HepG2 (cell line): ENCODE measurements around the gene IFT22. TPM values are rescaled to one million over a fixed set of nuclear protein-coding genes. Genes with fewer than 3 reads are reported as not detected.
A peak's percentile ranks its signal among the peaks of the same experiment; 100 is the strongest.

Source experiments
- ARID5B ChIP-seq: IDR thresholded peaks from 2 replicates; pipeline ENCODE4 v1.4.0; 2020; ENCODE audit warnings: mild to moderate bottlenecking, missing genetic modification reagents
- ARNT2 ChIP-seq: sonication (generic); formaldehyde crosslinking; IDR thresholded peaks from 2 replicates; pipeline ENCODE4 v1.8.0; 2022; ENCODE audit warnings: mild to moderate bottlenecking, low read depth, missing genetic modification reagents, moderate library complexity
- GFI1 ChIP-seq: sonication (generic); formaldehyde crosslinking; IDR thresholded peaks from 2 replicates; pipeline ENCODE4 v1.5.0; 2020; ENCODE audit warnings: missing genetic modification reagents, mild to moderate bottlenecking, borderline replicate concordance
- HDAC2 ChIP-seq: sonication (generic); formaldehyde crosslinking; IDR thresholded peaks from 2 replicates; pipeline ENCODE4 v1.4.0; 2020; ENCODE audit warnings: missing genetic modification reagents
- HIC2 ChIP-seq: sonication (generic); formaldehyde crosslinking; IDR thresholded peaks from 2 replicates; pipeline ENCODE4 v1.9.0; 2022; ENCODE audit warnings: low read depth, missing genetic modification reagents
- KDM5B ChIP-seq: sonication (generic); formaldehyde crosslinking; IDR thresholded peaks from 2 replicates; pipeline ENCODE4 v1.4.0; 2020; ENCODE audit warnings: missing genetic modification reagents, mild to moderate bottlenecking, borderline replicate concordance
- KLF16 ChIP-seq, 2 experiments: sonication (generic) in 1 of 2; formaldehyde crosslinking in 1 of 2; IDR thresholded peaks; 2 replicates each; pipeline versions ENCODE4 v1.6.1 to v1.8.0; 2016 to 2023; ENCODE audit warnings: missing genetic modification reagents in 2 of 2, missing compliant biosample characterization in 1 of 2
- MYPOP ChIP-seq: sonication (generic); formaldehyde crosslinking; IDR thresholded peaks from 2 replicates; pipeline ENCODE4 v1.8.1; 2023; ENCODE audit warnings: mild to moderate bottlenecking, moderate library complexity, missing genetic modification reagents
- POLR2G ChIP-seq: fragments of 200-400 bp; formaldehyde crosslinking; IDR thresholded peaks from 2 replicates; pipeline ENCODE4 v1.6.1; 2018; ENCODE audit warnings: mild to moderate bottlenecking, low read depth, low read length, moderate library complexity
- SSRP1 ChIP-seq: IDR thresholded peaks from 2 replicates; pipeline ENCODE4 v1.6.1; 2016; ENCODE audit warnings: control low read depth
- polyA plus RNA-seq, 8 experiments: library from polyadenylated mRNA; depleted of rRNA in 3 of 8; stranded (reverse) in 7 of 8; unstranded in 1 of 8; fragments of >200 nt; fragmentation: Illumina TruSeq in 4 of 8; extraction: Trizol in 4 of 8; gene quantifications; 2 replicates each; pipeline versions ENCODE4 v1.2.1 to v1.2.3, GENCODE V29; 2011 to 2016; ENCODE audit warnings: low read depth in 4 of 8, missing spikeins in 1 of 8, mixed read lengths in 1 of 8; ENCODE audit not compliant: insufficient read depth in 1 of 8
- total RNA-seq, 5 experiments: library from RNA; depleted of rRNA; stranded (reverse); fragments of >200 nt; fragmentation: Illumina TruSeq; extraction: Trizol; gene quantifications; 2 replicates each; pipeline ENCODE4 v1.2.3, GENCODE V29; 2016; ENCODE audit warnings: low read depth in 1 of 5
- TF ChIP-seq, protein P1 (sequence below): sonication (generic); formaldehyde crosslinking; IDR thresholded peaks from 2 replicates; pipeline ENCODE4 v1.8.0; 2022; ENCODE audit warnings: missing genetic modification reagents, mild to moderate bottlenecking, inconsistent platforms, borderline replicate concordance
- TF ChIP-seq, protein P2 (sequence below): sonication (generic); formaldehyde crosslinking; IDR thresholded peaks from 2 replicates; pipeline ENCODE4 v1.4.0; 2020; ENCODE audit warnings: mild to moderate bottlenecking, low read depth, missing genetic modification reagents
- TF ChIP-seq, protein P3 (sequence below): sonication (generic); formaldehyde crosslinking; IDR thresholded peaks from 2 replicates; pipeline ENCODE4 v1.8.0; 2022; ENCODE audit warnings: mild to moderate bottlenecking, missing genetic modification reagents; ENCODE audit not compliant: insufficient replicate concordance
- TF ChIP-seq, protein P4 (sequence below): sonication (generic); formaldehyde crosslinking; conservative IDR thresholded peaks from 2 replicates; pipeline ENCODE4 v1.8.0; 2022; ENCODE audit warnings: mild to moderate bottlenecking, moderate library complexity, missing genetic modification reagents

IFT22 gene
- total and polyA plus RNA-seq, 2 of the 13 experiments (the other 11 are each of a cell fraction or from before 2014, with no cell fraction given): 8.9 to 14.5 TPM

DNA sequence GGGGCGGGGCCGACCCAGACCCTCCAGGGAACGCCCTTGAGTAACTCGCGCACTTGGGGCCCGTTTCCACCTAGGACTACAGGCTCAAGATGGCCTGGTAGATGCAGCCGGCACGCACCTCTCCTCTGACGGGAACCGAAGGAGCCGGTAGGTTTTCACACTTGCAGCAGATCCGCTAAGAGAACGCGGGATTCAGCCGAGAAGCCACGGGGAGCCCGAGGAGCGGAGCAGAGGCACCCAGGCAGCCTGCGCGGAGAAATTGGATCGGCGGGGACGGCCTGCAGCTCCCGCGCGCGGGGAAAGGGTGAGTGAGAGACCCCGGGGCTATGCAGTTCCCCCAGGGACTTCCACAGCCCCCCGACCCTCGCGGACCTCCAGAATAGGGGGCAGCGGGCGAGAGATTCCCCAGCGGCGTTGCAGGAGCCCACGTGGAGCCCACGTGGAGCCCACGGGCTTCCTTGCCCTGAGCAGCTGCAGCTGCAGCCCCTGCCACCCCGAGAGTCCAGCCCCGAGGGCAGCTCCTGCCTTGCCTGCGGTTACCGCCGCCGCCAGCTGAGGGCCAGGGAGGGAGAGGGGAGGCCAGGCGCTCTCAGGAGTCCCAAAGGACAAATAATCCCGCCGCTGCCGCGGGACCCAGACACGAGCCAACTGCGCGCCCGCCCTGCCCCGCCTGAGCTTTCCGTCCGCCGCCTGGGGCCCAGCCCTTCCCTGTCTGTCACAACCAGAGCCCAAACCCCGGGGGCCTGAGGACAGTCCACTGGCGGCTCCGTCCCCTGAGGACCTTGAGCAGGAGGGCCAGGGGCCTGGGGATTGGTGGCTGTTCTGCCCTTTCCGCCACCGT lies 13.1 kb downstream of the IFT22 start (continued):
- TF ChIP-seq, protein P1, sequence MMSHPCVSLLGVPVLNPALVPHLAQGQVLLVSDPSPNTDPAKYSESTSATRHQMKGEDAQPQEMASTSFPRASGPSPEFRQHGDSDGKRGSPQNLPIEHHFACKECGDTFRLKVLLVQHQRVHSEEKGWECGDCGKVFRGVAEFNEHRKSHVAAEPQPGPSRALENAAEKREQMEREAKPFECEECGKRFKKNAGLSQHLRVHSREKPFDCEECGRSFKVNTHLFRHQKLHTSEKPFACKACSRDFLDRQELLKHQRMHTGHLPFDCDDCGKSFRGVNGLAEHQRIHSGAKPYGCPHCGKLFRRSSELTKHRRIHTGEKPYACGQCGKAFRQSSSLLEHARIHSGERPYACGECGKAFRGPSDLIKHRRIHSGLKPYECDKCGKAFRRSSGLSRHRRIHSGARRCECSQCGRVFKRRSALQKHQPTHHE (CRISPR knock-in tag): 0 out of 2 replicates have a peak, but pooled peaks have one; percentile 62
- TF ChIP-seq ARNT2 (CRISPR knock-in tag) (peak; percentile 78), POLR2G (peak; percentile 85), SSRP1 (CRISPR knock-in tag) (no peak), MYPOP (CRISPR knock-in tag) (peak; percentile 30; the same call in 1 of the 2 replicates), KDM5B (CRISPR knock-in tag) (peak; percentile 85), GFI1 (peak; percentile 32; the same call in 1 of the 2 replicates), HIC2 (CRISPR knock-in tag) (no peak), KLF16 (CRISPR knock-in tag; IDR thresholded peaks at IDR 0.05) (peak in 1 of 2 experiments; percentile 52; a peak in 1 of 4 replicates), ARID5B (CRISPR knock-in tag) (peak; percentile 42; the same call in 1 of the 2 replicates), HDAC2 (CRISPR knock-in tag) (peak; percentile 30; the same call in 1 of the 2 replicates)
- TF ChIP-seq, protein P2, sequence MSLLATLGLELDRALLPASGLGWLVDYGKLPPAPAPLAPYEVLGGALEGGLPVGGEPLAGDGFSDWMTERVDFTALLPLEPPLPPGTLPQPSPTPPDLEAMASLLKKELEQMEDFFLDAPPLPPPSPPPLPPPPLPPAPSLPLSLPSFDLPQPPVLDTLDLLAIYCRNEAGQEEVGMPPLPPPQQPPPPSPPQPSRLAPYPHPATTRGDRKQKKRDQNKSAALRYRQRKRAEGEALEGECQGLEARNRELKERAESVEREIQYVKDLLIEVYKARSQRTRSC (CRISPR knock-in tag): no peak
- TF ChIP-seq, protein P3, sequence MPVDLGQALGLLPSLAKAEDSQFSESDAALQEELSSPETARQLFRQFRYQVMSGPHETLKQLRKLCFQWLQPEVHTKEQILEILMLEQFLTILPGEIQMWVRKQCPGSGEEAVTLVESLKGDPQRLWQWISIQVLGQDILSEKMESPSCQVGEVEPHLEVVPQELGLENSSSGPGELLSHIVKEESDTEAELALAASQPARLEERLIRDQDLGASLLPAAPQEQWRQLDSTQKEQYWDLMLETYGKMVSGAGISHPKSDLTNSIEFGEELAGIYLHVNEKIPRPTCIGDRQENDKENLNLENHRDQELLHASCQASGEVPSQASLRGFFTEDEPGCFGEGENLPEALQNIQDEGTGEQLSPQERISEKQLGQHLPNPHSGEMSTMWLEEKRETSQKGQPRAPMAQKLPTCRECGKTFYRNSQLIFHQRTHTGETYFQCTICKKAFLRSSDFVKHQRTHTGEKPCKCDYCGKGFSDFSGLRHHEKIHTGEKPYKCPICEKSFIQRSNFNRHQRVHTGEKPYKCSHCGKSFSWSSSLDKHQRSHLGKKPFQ (CRISPR knock-in tag): peak; percentile 67
- TF ChIP-seq, protein P4, sequence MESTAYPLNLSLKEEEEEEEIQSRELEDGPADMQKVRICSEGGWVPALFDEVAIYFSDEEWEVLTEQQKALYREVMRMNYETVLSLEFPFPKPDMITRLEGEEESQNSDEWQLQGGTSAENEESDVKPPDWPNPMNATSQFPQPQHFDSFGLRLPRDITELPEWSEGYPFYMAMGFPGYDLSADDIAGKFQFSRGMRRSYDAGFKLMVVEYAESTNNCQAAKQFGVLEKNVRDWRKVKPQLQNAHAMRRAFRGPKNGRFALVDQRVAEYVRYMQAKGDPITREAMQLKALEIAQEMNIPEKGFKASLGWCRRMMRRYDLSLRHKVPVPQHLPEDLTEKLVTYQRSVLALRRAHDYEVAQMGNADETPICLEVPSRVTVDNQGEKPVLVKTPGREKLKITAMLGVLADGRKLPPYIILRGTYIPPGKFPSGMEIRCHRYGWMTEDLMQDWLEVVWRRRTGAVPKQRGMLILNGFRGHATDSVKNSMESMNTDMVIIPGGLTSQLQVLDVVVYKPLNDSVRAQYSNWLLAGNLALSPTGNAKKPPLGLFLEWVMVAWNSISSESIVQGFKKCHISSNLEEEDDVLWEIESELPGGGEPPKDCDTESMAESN: peak; percentile 70; the same call in 1 of the 2 replicates
